WTC11 (cell line): Measurements from ENCODE around the gene MADD. TPM values are rescaled to one million over a fixed set of nuclear protein-coding genes. Genes with fewer than 3 reads are reported as not detected.

Source experiments
- ARID4B ChIP-seq: sonication (generic); formaldehyde crosslinking; IDR thresholded peaks from 2 replicates; pipeline ENCODE4 v1.8.0; 2023; ENCODE audit warnings: missing genetic modification reagents, mild to moderate bottlenecking, borderline replicate concordance
- CDX4 ChIP-seq: fragments of 250-450 bp; sonication (Bioruptor Pico); IDR thresholded peaks from 2 replicates; pipeline ENCODE4 v1.9.0; 2021; ENCODE audit warnings: moderate library complexity, mild to moderate bottlenecking, inconsistent platforms, borderline replicate concordance
- CREM ChIP-seq: sonication (generic); formaldehyde crosslinking; IDR thresholded peaks from 2 replicates; pipeline ENCODE4 v1.8.1; 2022; ENCODE audit warnings: mild to moderate bottlenecking, missing genetic modification reagents, moderate library complexity
- ELF4 ChIP-seq: sonication (generic); formaldehyde crosslinking; IDR thresholded peaks from 2 replicates; pipeline ENCODE4 v1.8.1; 2022; ENCODE audit warnings: low read depth, mild to moderate bottlenecking, moderate library complexity, missing genetic modification reagents
- ERG ChIP-seq: fragments of 250-450 bp; sonication (Bioruptor Pico); IDR thresholded peaks from 2 replicates; pipeline ENCODE4 v1.8.0; 2021; ENCODE audit warnings: mild to moderate bottlenecking
- ETV6 ChIP-seq: sonication (generic); formaldehyde crosslinking; IDR thresholded peaks from 2 replicates; pipeline ENCODE4 v1.8.1; 2022; ENCODE audit warnings: mild to moderate bottlenecking, missing genetic modification reagents
- HMGA2 ChIP-seq: fragments of 250-450 bp; sonication (Bioruptor Pico); IDR thresholded peaks from 2 replicates; pipeline ENCODE4 v1.4.0; 2021; ENCODE audit warnings: mild to moderate bottlenecking, moderate library complexity
- HMGXB4 ChIP-seq: sonication (generic); formaldehyde crosslinking; IDR thresholded peaks from 2 replicates; pipeline ENCODE4 v1.8.1; 2023; ENCODE audit warnings: mild to moderate bottlenecking, moderate library complexity, missing genetic modification reagents
- MLX ChIP-seq: sonication (generic); formaldehyde crosslinking; IDR thresholded peaks from 2 replicates; pipeline ENCODE4 v1.8.1; 2023; ENCODE audit warnings: mild to moderate bottlenecking, missing genetic modification reagents, moderate library complexity
- MXD4 ChIP-seq: fragments of 250-450 bp; sonication (Bioruptor Pico); IDR thresholded peaks from 2 replicates; pipeline ENCODE4 v1.8.0; 2021; ENCODE audit warnings: mild to moderate bottlenecking, moderate library complexity, borderline replicate concordance
- RELA ChIP-seq: sonication (generic); formaldehyde crosslinking; IDR thresholded peaks from 2 replicates; pipeline ENCODE4 v1.8.1; 2022; ENCODE audit warnings: missing genetic modification reagents, mild to moderate bottlenecking, borderline replicate concordance
- SMAD3 ChIP-seq: sonication (generic); formaldehyde crosslinking; IDR thresholded peaks from 2 replicates; pipeline ENCODE4 v1.8.0; 2022; ENCODE audit warnings: missing genetic modification reagents, mild to moderate bottlenecking, borderline replicate concordance
- TCF7 ChIP-seq: sonication (generic); formaldehyde crosslinking; IDR thresholded peaks from 2 replicates; pipeline ENCODE4 v1.8.0; 2022; ENCODE audit warnings: mild to moderate bottlenecking, low read depth, missing genetic modification reagents, moderate library complexity
- ZNF219 ChIP-seq: sonication (generic); formaldehyde crosslinking; IDR thresholded peaks from 2 replicates; pipeline ENCODE4 v1.8.0; 2023; ENCODE audit warnings: missing genetic modification reagents, mild to moderate bottlenecking, borderline replicate concordance
- ZNF281 ChIP-seq: sonication (generic); formaldehyde crosslinking; IDR thresholded peaks from 2 replicates; pipeline ENCODE4 v1.8.0; 2023; ENCODE audit warnings: mild to moderate bottlenecking, missing genetic modification reagents
- ZNF671 ChIP-seq: fragments of 250-450 bp; sonication (Bioruptor Pico); IDR thresholded peaks from 2 replicates; pipeline ENCODE4 v1.8.0; 2021; ENCODE audit warnings: mild to moderate bottlenecking
- total RNA-seq: library from RNA; stranded (reverse); gene quantifications from 3 replicates; pipeline ENCODE4 v1.2.3, GENCODE V29; 2021

MADD gene
- total RNA-seq, 1 experiment from 2014 or later, result 47.5 TPM

GRCh38 chr11:47349521-47350095 is 79.7 kb downstream of the MADD start (continued):
- TF ChIP-seq ARID4B (CRISPR knock-in tag), result no peak
- no peak for TF ChIP-seq ELF4
- no peak for TF ChIP-seq ZNF219 (CRISPR knock-in tag)
- no peak for TF ChIP-seq HMGA2
- TF ChIP-seq MLX, result no peak
- TF ChIP-seq CDX4 (CRISPR knock-in tag), result no peak
- no peak for TF ChIP-seq ETV6 (CRISPR knock-in tag)
- no peak for TF ChIP-seq HMGXB4 (CRISPR knock-in tag)
- TF ChIP-seq SMAD3 (CRISPR knock-in tag), result no peak
- TF ChIP-seq TCF7, result no peak
- no peak for TF ChIP-seq ERG
- TF ChIP-seq RELA, result no peak
- TF ChIP-seq ZNF281 (CRISPR knock-in tag), result no peak
- no peak for TF ChIP-seq ZNF671 (CRISPR knock-in tag)
- TF ChIP-seq MXD4, result no peak
- no peak for TF ChIP-seq CREM (CRISPR knock-in tag)
